HFFc6 (cell line): ENCODE data around the gene STIL. TPM values are rescaled to one million over a fixed set of nuclear protein-coding genes. Genes with fewer than 3 reads are reported as not detected.
"Not testable (repeated sequence)": the region's sequence is repeated elsewhere in the genome, so short reads cannot be mapped to it uniquely, and the experiment has no call there.

Source experiments
- DNase-seq: peaks from one replicate; pipeline ENCODE4 v3.0.0-alpha.2; 2018
- H3K27ac Mint-ChIP-seq: 2 replicates; pipeline ENCODE4 v1.8.0; 2020; ENCODE audit warnings: mild to moderate bottlenecking, mixed read lengths
- H3K27me3 Mint-ChIP-seq: 2 replicates; pipeline ENCODE4 v1.8.0; 2021; ENCODE audit warnings: mild to moderate bottlenecking, moderate library complexity, mixed read lengths; ENCODE audit not compliant: insufficient read depth
- H3K36me3 Mint-ChIP-seq: 2 replicates; pipeline ENCODE4 v1.8.0; 2021; ENCODE audit warnings: low read depth, mixed read lengths
- H3K4me1 Mint-ChIP-seq: 2 replicates; pipeline ENCODE4 v1.8.0; 2020; ENCODE audit warnings: low read depth, mixed read lengths
- H3K4me3 Mint-ChIP-seq: 2 replicates; pipeline ENCODE4 v1.8.0; 2020; ENCODE audit warnings: mild to moderate bottlenecking, moderate library complexity, mixed read lengths
- H3K9me3 Mint-ChIP-seq: 2 replicates; pipeline ENCODE4 v1.8.0; 2020; ENCODE audit warnings: mild to moderate bottlenecking, mixed read lengths
- total RNA-seq, 6 experiments: library from RNA; stranded (reverse); fragmentation: NEBNext Ultra II Directional; extraction: Animal tissue kit (Norgen Biotek cat#: 25700); gene quantifications; 2 replicates in 1 of 6; 3 replicates in 5 of 6; pipeline ENCODE4 v1.2.3, GENCODE V29; 2021
- TF ChIP-seq, protein P1 (sequence below): fragments of 200-600 bp; sonication (generic); IDR thresholded peaks from 2 replicates; pipeline ENCODE4 v1.5.0; 2021; ENCODE audit warnings: antibody characterized with exemption, mild to moderate bottlenecking

STIL gene
- total RNA-seq, 6 experiments from 2014 or later = 7.9 to 16.0 (median 13.6) TPM

DNA sequence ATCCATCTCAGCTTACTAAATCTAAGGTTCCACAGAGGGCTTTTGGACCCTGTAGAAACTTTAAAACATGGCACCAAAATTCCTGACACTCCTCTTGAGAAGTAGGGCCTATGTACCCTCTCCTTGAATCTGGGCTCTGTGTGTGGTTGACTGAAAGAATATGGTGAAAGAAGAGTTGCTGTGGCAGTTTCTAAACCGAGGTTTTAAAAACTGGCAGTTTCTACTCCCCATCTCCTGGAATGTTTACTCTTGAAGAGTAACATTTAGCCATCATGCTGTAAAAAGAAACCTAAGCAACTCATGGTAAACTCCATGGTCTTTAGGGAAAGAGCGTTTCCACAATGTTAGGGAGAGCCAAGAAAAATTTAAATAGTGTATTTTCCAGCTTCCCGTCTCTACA, 15.0 kb upstream of the STIL start:
- H3K36me3 Mint-ChIP-seq = no peaks in the 10 kb centered on the region
- H3K27ac Mint-ChIP-seq = no peak overlapping the region
- DNase-seq = no peak
- no peak overlapping the region for H3K4me3 Mint-ChIP-seq
- no peaks in the 10 kb centered on the region for H3K9me3 Mint-ChIP-seq
- no peaks in the 10 kb centered on the region for H3K27me3 Mint-ChIP-seq
- H3K4me1 Mint-ChIP-seq = no peaks in the 10 kb centered on the region
- TF ChIP-seq, protein P1, sequence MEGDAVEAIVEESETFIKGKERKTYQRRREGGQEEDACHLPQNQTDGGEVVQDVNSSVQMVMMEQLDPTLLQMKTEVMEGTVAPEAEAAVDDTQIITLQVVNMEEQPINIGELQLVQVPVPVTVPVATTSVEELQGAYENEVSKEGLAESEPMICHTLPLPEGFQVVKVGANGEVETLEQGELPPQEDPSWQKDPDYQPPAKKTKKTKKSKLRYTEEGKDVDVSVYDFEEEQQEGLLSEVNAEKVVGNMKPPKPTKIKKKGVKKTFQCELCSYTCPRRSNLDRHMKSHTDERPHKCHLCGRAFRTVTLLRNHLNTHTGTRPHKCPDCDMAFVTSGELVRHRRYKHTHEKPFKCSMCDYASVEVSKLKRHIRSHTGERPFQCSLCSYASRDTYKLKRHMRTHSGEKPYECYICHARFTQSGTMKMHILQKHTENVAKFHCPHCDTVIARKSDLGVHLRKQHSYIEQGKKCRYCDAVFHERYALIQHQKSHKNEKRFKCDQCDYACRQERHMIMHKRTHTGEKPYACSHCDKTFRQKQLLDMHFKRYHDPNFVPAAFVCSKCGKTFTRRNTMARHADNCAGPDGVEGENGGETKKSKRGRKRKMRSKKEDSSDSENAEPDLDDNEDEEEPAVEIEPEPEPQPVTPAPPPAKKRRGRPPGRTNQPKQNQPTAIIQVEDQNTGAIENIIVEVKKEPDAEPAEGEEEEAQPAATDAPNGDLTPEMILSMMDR = no peak

DNA sequence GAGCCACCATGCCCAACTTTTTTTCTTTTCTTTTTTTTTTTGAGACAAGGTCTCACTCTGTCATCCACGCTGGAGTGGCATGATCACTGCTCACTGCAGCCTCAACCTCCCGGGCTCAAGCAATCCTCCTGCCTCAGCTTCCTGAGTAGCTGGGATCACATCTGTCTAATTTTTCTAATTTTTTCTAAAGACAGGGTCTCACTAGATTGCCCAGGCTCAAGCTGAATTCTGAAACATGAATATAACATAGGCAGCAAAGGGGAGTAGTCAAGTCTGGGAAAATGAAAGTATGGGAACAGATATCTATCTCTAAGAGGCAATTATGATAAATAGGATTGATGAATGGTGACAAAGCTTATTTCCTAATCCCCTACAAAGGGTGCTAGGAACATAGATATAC, 12.3 kb upstream of the STIL start:
- no peaks in the 10 kb centered on the region for H3K36me3 Mint-ChIP-seq
- TF ChIP-seq, protein P1 = no peak
- no peak for DNase-seq
- H3K27me3 Mint-ChIP-seq = no peaks in the 10 kb centered on the region
- H3K27ac Mint-ChIP-seq = no peak overlapping the region
- no peak overlapping the region for H3K4me3 Mint-ChIP-seq
- H3K4me1 Mint-ChIP-seq = no peaks in the 10 kb centered on the region
- H3K9me3 Mint-ChIP-seq = no peaks in the 10 kb centered on the region

GRCh38 chr1:47325528-47325927, 11.6 kb upstream of the STIL start:
- H3K9me3 Mint-ChIP-seq = no peaks in the 10 kb centered on the region
- H3K4me1 Mint-ChIP-seq = no peaks in the 10 kb centered on the region
- no peak overlapping the region for H3K4me3 Mint-ChIP-seq
- no peaks in the 10 kb centered on the region for H3K36me3 Mint-ChIP-seq
- no peaks in the 10 kb centered on the region for H3K27me3 Mint-ChIP-seq
- no peak for DNase-seq
- H3K27ac Mint-ChIP-seq = no peak overlapping the region
- TF ChIP-seq, protein P1 = no peak

DNA sequence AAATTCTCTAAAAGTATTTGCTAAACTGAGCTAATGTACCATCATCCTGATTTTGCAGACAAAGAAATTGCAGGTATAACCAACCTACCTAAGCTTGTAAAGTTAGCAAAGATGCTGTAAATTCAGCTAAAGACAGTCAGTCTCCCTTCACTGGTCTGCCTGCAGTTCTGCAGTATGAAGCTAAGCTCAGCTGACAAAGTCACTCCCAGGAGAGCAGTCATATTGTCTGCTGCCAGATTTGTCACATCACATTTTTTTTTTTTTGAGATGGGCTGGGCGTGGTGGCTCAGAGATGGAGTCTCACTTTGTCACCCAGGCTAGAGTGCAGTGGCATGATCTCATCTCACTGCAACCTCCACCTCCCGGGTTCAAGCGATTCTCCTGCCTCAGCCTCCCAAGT, 10.7 kb upstream of the STIL start:
- Mint-ChIP-seq H3K4me3 (no peak overlapping the region), H3K4me1 (no peaks in the 10 kb centered on the region), H3K9me3 (no peaks in the 10 kb centered on the region), H3K27ac (no peak overlapping the region), H3K36me3 (no peaks in the 10 kb centered on the region), H3K27me3 (no peaks in the 10 kb centered on the region)
- TF ChIP-seq, protein P1 = no peak
- DNase-seq = no peak

- Mint-ChIP-seq H3K4me3 (no peak overlapping the region), H3K4me1 (no peaks in the 10 kb centered on the region), H3K9me3 (no peaks in the 10 kb centered on the region), H3K27ac (no peak overlapping the region), H3K36me3 (no peaks in the 10 kb centered on the region), H3K27me3 (no peaks in the 10 kb centered on the region)
- TF ChIP-seq, protein P1 = no peak
- no peak for DNase-seq
These were observed 9.7 kb upstream of the STIL start for GRCh38 chr1:47323599-47324031.

GRCh38 chr1:47319968-47320367, 6.0 kb upstream of the STIL start:
- not testable (repeated sequence) for H3K27ac Mint-ChIP-seq, H3K4me3 Mint-ChIP-seq, H3K9me3 Mint-ChIP-seq, H3K27me3 Mint-ChIP-seq, H3K36me3 Mint-ChIP-seq, DNase-seq
- H3K4me1 Mint-ChIP-seq = peaks cover 15% of the 10 kb centered on the region
